CD4-positive, alpha-beta memory T cell (primary cell): ENCODE measurements around the gene AKAP12. TPM values are rescaled to one million over a fixed set of nuclear protein-coding genes. Genes with fewer than 3 reads are reported as not detected.

Experiments used
- CTCF ChIA-PET: fragments of 350-600 bp; sonication (Branson Sonifier 250); formaldehyde crosslinking; loops from one replicate; lab custom pipeline; 2021; ENCODE audit warnings: inconsistent platforms; ENCODE audit not compliant: partially characterized antibody; lab: Charles Lee
- POLR2A ChIA-PET: fragments of 350-600 bp; sonication (Branson Sonifier 250); formaldehyde crosslinking; loops from one replicate; lab custom pipeline; 2021; ENCODE audit not compliant: partially characterized antibody; lab: Charles Lee
- DNase-seq, 5 donors: peaks; one replicate each; pipeline versions ENCODE4 v3.0.0 to v3.0.0-alpha.2; 2020 to 2022; ENCODE audit warnings: mixed read lengths in 1 of 5
- H3K27ac ChIP-seq: one replicate; pipeline ENCODE4 v1.7.0; 2013; ENCODE audit warnings: low read depth, low read length
- H3K27me3 ChIP-seq: 2 replicates; pipeline ENCODE4 v1.7.0; 2013; ENCODE audit warnings: mild to moderate bottlenecking, low read length, moderate library complexity; ENCODE audit not compliant: insufficient read depth
- H3K36me3 ChIP-seq: 2 replicates; pipeline ENCODE4 v1.7.0; 2013; ENCODE audit warnings: mild to moderate bottlenecking, low read length, moderate library complexity; ENCODE audit not compliant: insufficient read depth
- H3K4me1 ChIP-seq: 2 replicates; pipeline ENCODE4 v1.7.0; 2013; ENCODE audit warnings: mild to moderate bottlenecking, low read length, moderate library complexity; ENCODE audit not compliant: insufficient read depth
- H3K4me3 ChIP-seq, 2 donors: one replicate each; pipeline ENCODE4 v1.7.0; 2013; ENCODE audit warnings: low read length in 2 of 2, mild to moderate bottlenecking in 1 of 2
- H3K9me3 ChIP-seq, 2 donors: one replicate each; pipeline ENCODE4 v1.7.0; 2013; ENCODE audit warnings: low read length in 2 of 2, control low read depth in 1 of 2; ENCODE audit not compliant: control insufficient read depth in 1 of 2
- H3K27ac Mint-ChIP-seq, 7 donors: one replicate each; pipeline ENCODE4 v1.8.0; 2020 to 2021; ENCODE audit warnings: mixed read lengths in 7 of 7, mild to moderate bottlenecking in 6 of 7, inconsistent platforms in 3 of 7, moderate library complexity in 3 of 7
- H3K27me3 Mint-ChIP-seq, 2 donors: one replicate each; pipeline ENCODE4 v1.8.0; 2020 to 2021; ENCODE audit warnings: mixed read lengths in 2 of 2
- H3K36me3 Mint-ChIP-seq, 2 donors: one replicate each; pipeline ENCODE4 v1.8.0; 2020 to 2021; ENCODE audit warnings: mixed read lengths in 2 of 2, inconsistent platforms in 1 of 2, mild to moderate bottlenecking in 1 of 2
- H3K4me1 Mint-ChIP-seq, 4 donors: one replicate each; pipeline ENCODE4 v1.8.0; 2020 to 2021; ENCODE audit warnings: mixed read lengths in 4 of 4, mild to moderate bottlenecking in 1 of 4
- H3K4me3 Mint-ChIP-seq, 8 donors: one replicate each; pipeline ENCODE4 v1.8.0; 2020 to 2021; ENCODE audit warnings: mixed read lengths in 8 of 8, mild to moderate bottlenecking in 7 of 8, moderate library complexity in 6 of 8, inconsistent platforms in 3 of 8
- H3K9me3 Mint-ChIP-seq, 8 donors: one replicate each; pipeline ENCODE4 v1.8.0; 2020 to 2021; ENCODE audit warnings: mixed read lengths in 8 of 8, mild to moderate bottlenecking in 5 of 8, inconsistent platforms in 3 of 8, moderate library complexity in 1 of 8
- intact Hi-C: fragments of 100-400 bp; cut with micrococcal nuclease; formaldehyde crosslinking; loops from one replicate; pipeline ENCODE4 v1.15.1; 2023
- polyA plus RNA-seq, 2 donors: library from polyadenylated mRNA; unstranded; fragments of 300-500 nt; fragmentation: Illumina TruSeq; gene quantifications; one replicate each; pipeline ENCODE4 v1.2.3, GENCODE V29; 2021
- total RNA-seq, 2 experiments: library from RNA; stranded (reverse); gene quantifications; one replicate each; pipeline ENCODE4 v1.2.3, GENCODE V29; 2021

Gene AKAP12
- total and polyA plus RNA-seq, 4 experiments from 2014 or later = 0.96 to 1.1 TPM; not detected in 2

GRCh38 chr6:151359486-151359885 is 119.7 kb downstream of the AKAP12 start:
- intact Hi-C loops = no loop called here
- Histone ChIP-seq H3K36me3 (peaks cover 11% of the 10 kb centered on the region), H3K27ac (no peak overlapping the region), H3K4me3 (no peak overlapping the region), H3K9me3 (no peaks in the 10 kb centered on the region), H3K4me1 (no peaks in the 10 kb centered on the region), H3K27me3 (no peaks in the 10 kb centered on the region)
- Mint-ChIP-seq H3K27me3 (no peaks in the 10 kb centered on the region), H3K4me1 (peaks cover 2 to 6% (median 4%) of the 10 kb centered on the region in 4 donors), H3K27ac (no peak overlapping the region), H3K36me3 (peaks cover 26 to 27% of the 10 kb centered on the region in 2 donors), H3K9me3 (no peaks in the 10 kb centered on the region), H3K4me3 (no peak overlapping the region)
- no peak for DNase-seq
- POLR2A ChIA-PET = no interaction called here
- CTCF ChIA-PET = no interaction called here

- H3K36me3 Mint-ChIP-seq = peaks cover 55 to 57% of the 10 kb centered on the region in 2 donors
- no peak overlapping the region for H3K27ac ChIP-seq
- no peaks in the 10 kb centered on the region for H3K4me1 ChIP-seq
- H3K4me1 Mint-ChIP-seq = peaks cover 0 to 3% (median 0%) of the 10 kb centered on the region in 4 donors
- no peak overlapping the region for H3K4me3 ChIP-seq
- intact Hi-C loops = no loop called here
- H3K27me3 Mint-ChIP-seq = no peaks in the 10 kb centered on the region
- no peaks in the 10 kb centered on the region for H3K27me3 ChIP-seq
- DNase-seq = no peak
- H3K4me3 Mint-ChIP-seq = no peak overlapping the region
- H3K9me3 Mint-ChIP-seq = no peaks in the 10 kb centered on the region
- peak overlapping the region in 1 of 7 donors; percentile 75 for H3K27ac Mint-ChIP-seq
- POLR2A ChIA-PET = no interaction called here
- CTCF ChIA-PET = interaction anchor here (0.9 kb wide), 1 partner anchor 32 kb away, joined by 3 read pairs; no protein-coding TSS in a partner anchor
- no peaks in the 10 kb centered on the region for H3K9me3 ChIP-seq
- H3K36me3 ChIP-seq = peaks cover 34% of the 10 kb centered on the region
Measured at GRCh38 chr6:151365233-151365632, 125.5 kb downstream of the AKAP12 start.

- no peak overlapping the region for H3K4me3 ChIP-seq
- Mint-ChIP-seq H3K9me3 (no peaks in the 10 kb centered on the region), H3K36me3 (peaks cover 36 to 54% of the 10 kb centered on the region in 2 donors), H3K4me1 (peaks cover 35 to 48% (median 40%) of the 10 kb centered on the region in 4 donors), H3K27me3 (no peaks in the 10 kb centered on the region), H3K27ac (peak overlapping the region in 3 of 7 donors; percentile 69 to 94 (median 82)), H3K4me3 (no peak overlapping the region)
- no peak for DNase-seq
- POLR2A ChIA-PET = interaction anchor here (0.8 to 2.0 kb wide), 2 partner anchors 16 to 19 kb away, joined by 3 to 9 read pairs; no protein-coding TSS in a partner anchor
- H3K36me3 ChIP-seq = peaks cover 22% of the 10 kb centered on the region
- H3K4me1 ChIP-seq = peaks cover 41% of the 10 kb centered on the region
- no peaks in the 10 kb centered on the region for H3K9me3 ChIP-seq
- intact Hi-C loops = no loop called here
- CTCF ChIA-PET = interaction anchor here (1.6 to 1.7 kb wide), 2 partner anchors 13 to 46 kb away, joined by 5 to 6 read pairs; no protein-coding TSS in a partner anchor
- no peak overlapping the region for H3K27ac ChIP-seq
- H3K27me3 ChIP-seq = no peaks in the 10 kb centered on the region
Measured at GRCh38 chr6:151370509-151371078, 130.8 kb downstream of the AKAP12 start.

- DNase-seq = no peak
- no peak overlapping the region for H3K4me3 ChIP-seq
- H3K9me3 ChIP-seq = no peaks in the 10 kb centered on the region
- Mint-ChIP-seq H3K27me3 (no peaks in the 10 kb centered on the region), H3K36me3 (peaks cover 25 to 41% of the 10 kb centered on the region in 2 donors), H3K27ac (peak overlapping the region; percentile 53 to 94 (median 69)), H3K9me3 (no peaks in the 10 kb centered on the region), H3K4me1 (peaks cover 48 to 63% (median 54%) of the 10 kb centered on the region in 4 donors), H3K4me3 (peak overlapping the region; percentile 15 to 83 (median 68))
- intact Hi-C loops = no loop called here
- H3K27me3 ChIP-seq = no peaks in the 10 kb centered on the region
- H3K27ac ChIP-seq = no peak overlapping the region
- CTCF ChIA-PET = interaction anchor here (1.6 kb wide), 1 partner anchor 48 kb away, joined by 6 read pairs; no protein-coding TSS in a partner anchor
- peaks cover 57% of the 10 kb centered on the region for H3K4me1 ChIP-seq
- POLR2A ChIA-PET = interaction anchor here (1.2 to 11.4 kb wide), 2 partner anchors 18 to 21 kb away, joined by 4 to 172 read pairs; partner anchors contain the start of gene ZBTB2
- peaks cover 10% of the 10 kb centered on the region for H3K36me3 ChIP-seq
Measured at GRCh38 chr6:151372164-151372563, 132.4 kb downstream of the AKAP12 start.

- Histone ChIP-seq H3K4me3 (no peak overlapping the region), H3K9me3 (no peaks in the 10 kb centered on the region), H3K27ac (peak overlapping the region; percentile 60), H3K36me3 (peaks cover 10% of the 10 kb centered on the region), H3K4me1 (peaks cover 73% of the 10 kb centered on the region), H3K27me3 (no peaks in the 10 kb centered on the region)
- peak in 1 of 5 donors; percentile 48 for DNase-seq
- peaks cover 22 to 34% of the 10 kb centered on the region in 2 donors for H3K36me3 Mint-ChIP-seq
- ChIA-PET CTCF (interaction anchor here (0.9 to 3.2 kb wide), 8 partner anchors 9 to 360 kb away, joined by 3 to 8 read pairs (median 4); no protein-coding TSS in a partner anchor), POLR2A (interaction anchor here (0.7 to 11.4 kb wide), 8 partner anchors 11 to 368 kb away, joined by 3 to 172 read pairs (median 5); partner anchors contain the start of genes RMND1 and ZBTB2)
- H3K4me1 Mint-ChIP-seq = peaks cover 58 to 80% (median 66%) of the 10 kb centered on the region in 4 donors
- H3K27me3 Mint-ChIP-seq = no peaks in the 10 kb centered on the region
- peak overlapping the region; percentile 64 to 83 (median 76) for H3K4me3 Mint-ChIP-seq
- H3K9me3 Mint-ChIP-seq = peaks cover 0 to 2% (median 0%) of the 10 kb centered on the region in 8 donors
- intact Hi-C loops = loop anchor here (2.0 kb wide), 1 partner anchor 17 kb away; the partner anchor contains the start of gene ZBTB2
- H3K27ac Mint-ChIP-seq = peak overlapping the region; percentile 83 to 96 (median 89)
Measured at GRCh38 chr6:151374036-151374683, 134.4 kb downstream of the AKAP12 start.

- ChIA-PET CTCF (interaction anchor here (1.2 to 3.2 kb wide), 4 partner anchors 9 to 52 kb away, joined by 3 to 8 read pairs (median 4); no protein-coding TSS in a partner anchor), POLR2A (interaction anchor here (3.0 to 11.4 kb wide), 2 partner anchors 14 to 76 kb away, joined by 15 to 172 read pairs; partner anchors contain the start of genes RMND1 and ZBTB2)
- Histone ChIP-seq H3K27me3 (no peaks in the 10 kb centered on the region), H3K27ac (no peak overlapping the region), H3K4me3 (no peak overlapping the region), H3K9me3 (no peaks in the 10 kb centered on the region), H3K4me1 (peaks cover 90% of the 10 kb centered on the region), H3K36me3 (peaks cover 7% of the 10 kb centered on the region)
- H3K4me3 Mint-ChIP-seq = peak overlapping the region in 6 of 8 donors; percentile 6 to 86 (median 74)
- H3K4me1 Mint-ChIP-seq = peaks cover 71 to 95% (median 82%) of the 10 kb centered on the region in 4 donors
- DNase-seq = no peak
- H3K9me3 Mint-ChIP-seq = peaks cover 0 to 2% (median 0%) of the 10 kb centered on the region in 8 donors
- H3K36me3 Mint-ChIP-seq = peaks cover 18 to 29% of the 10 kb centered on the region in 2 donors
- H3K27ac Mint-ChIP-seq = peak overlapping the region; percentile 12 to 94 (median 56)
- no peaks in the 10 kb centered on the region for H3K27me3 Mint-ChIP-seq
- intact Hi-C loops = loop anchor here (2.0 kb wide), 1 partner anchor 15 kb away; the partner anchor contains the start of gene ZBTB2
Measured at GRCh38 chr6:151375833-151376232, 136.1 kb downstream of the AKAP12 start.
